ENCODE measurements around the gene ADCK1.

- TF ChIP-seq GATA3 (IDR thresholded peaks at IDR 0.05; ENCODE audit: low read depth, low read length) (no peak), GATA2 (IDR thresholded peaks at IDR 0.05; ENCODE audit: low read depth, low read length) (no peak)
These were observed 5.8 kb downstream of the ADCK1 start for GRCh38 chr14:77805706-77806105.
